Measurements from ENCODE around the gene BTN1A1.

DNA sequence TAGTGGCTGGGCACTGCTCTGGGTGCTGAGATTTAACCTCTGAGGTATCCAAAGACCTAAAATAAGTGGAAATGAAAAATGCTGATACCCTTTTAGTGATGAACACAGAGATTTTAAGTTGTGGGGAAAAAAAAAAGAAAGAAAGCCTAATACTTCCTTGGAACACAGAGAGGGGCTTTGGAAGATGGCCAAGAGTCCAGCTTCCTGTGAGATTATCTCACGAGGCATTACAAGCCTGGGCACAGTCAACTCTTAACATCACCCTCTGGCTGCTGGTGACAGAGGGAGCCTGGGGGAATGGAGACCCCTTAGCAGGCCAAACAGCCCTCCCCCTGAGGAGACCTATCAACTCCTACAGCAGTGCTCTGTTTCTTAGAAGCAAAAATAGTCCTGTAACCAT lies 22.7 kb upstream of the BTN1A1 start:
- TF ChIP-seq CTCF (IDR thresholded peaks at IDR 0.05; ENCODE audit: low read depth, low read length, poor library complexity, severe bottlenecking) = no peak
- TF ChIP-seq EZH2phosphoT487 (IDR thresholded peaks at IDR 0.05; ENCODE audit: borderline replicate concordance, low read length) = no peak

Measured in DOHH2 (cell line).